ENCODE measurements around the gene YPEL4.
"Not testable (repeated sequence)": the region's sequence is repeated elsewhere in the genome, so short reads cannot be mapped to it uniquely, and the experiment has no call there.

YPEL4 gene

DNA sequence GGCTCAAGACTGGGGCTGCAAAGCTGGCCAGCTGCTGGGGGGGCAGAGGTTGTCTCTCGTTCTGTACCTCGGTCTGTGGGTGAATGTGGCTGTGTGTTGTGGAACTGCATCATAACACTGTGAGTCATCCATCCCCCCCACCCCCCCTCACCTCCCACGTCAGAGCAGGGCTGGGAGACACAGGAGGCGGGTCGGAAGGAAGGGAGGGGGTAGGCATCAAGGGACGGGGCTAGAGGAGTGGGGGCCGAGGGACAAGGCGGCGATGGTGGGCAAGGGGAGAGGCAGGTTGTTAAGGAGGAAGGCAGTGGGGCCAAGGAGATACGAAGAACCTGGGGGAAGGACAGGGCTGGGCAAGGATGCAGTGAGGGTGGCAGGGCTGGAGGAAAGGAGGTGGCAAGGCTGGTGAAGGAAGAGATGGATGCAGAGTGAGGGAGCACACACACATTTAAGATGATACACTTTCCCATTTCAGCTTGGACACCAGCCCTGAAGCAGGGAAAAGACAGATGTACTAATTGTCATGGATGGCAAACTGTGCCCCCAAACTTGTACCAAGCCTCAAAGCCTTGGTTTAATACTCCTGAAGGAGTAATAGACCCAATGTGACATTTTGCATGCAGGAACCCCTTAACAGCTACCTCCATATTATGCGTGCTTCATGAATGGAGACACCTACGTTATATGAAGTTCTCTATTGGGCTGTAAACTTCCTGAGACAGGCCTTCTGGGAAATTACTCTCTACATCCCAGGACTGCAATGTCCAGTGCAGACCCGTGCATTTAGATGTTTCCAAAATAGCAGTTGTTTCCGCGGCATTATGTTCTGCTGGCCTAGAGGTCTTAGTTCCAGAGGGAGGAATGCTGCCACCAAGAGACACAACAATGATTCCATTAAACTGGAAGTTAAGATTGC is at the start of gene YPEL4:
YPEL4 (minus strand) TSS at position 87 of the 913 bp plus-strand sequence. CDS start 2,805 bp downstream, outside the sequence.
- peak; percentile 88 for DNase-seq

GRCh38 chr11:57698843-57699365 is 49.2 kb upstream of the YPEL4 start:
- DNase-seq, result no peak

- not testable (repeated sequence) for DNase-seq
Measured at GRCh38 chr11:57690474-57690873, 40.8 kb upstream of the YPEL4 start.

DNA sequence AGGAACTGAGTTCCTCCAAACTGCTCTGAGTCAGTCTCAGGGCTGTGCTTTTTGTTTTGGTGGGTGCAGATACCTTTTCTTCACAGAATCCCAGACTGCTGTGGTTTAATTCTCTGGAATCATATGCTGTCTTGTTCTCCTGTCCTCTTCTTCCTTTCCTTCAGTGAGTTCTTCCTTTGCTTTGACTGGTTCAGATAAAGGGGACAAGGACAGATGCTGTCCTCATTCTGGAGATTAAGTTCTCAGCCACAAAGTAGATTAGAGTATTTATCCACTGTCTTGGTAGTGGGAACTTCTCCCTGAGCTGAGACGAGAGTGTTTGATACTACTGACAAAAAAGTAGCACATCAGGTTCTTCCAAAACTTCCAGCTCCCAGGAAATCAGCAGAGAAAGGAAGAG is 31.5 kb upstream of the YPEL4 start:
- DNase-seq, result no peak

- no peak for DNase-seq
Measured at GRCh38 chr11:57680552-57680874, 30.8 kb upstream of the YPEL4 start.

DNA sequence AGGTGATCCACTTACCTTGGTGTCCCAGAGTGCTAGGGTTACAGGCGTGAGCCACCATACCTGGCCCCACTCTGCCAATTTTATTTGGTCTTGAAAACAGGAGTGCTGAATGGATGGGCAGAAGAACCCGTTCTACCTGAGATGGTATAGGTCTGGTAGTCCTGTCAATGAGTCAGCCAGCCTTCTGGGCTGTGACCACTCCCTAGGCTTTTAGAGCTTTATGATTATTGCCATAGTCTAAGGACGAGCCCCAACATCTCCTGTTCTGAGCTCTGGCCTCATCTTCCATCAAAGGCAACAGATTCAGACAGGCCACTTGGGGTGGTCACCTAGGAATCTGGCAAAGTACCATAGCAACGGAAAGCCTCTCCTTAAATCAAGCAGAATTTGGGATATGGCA is 29.7 kb upstream of the YPEL4 start:
- no peak for DNase-seq

- no peak for DNase-seq
Measured at GRCh38 chr11:57675176-57675941, 25.6 kb upstream of the YPEL4 start.

- DNase-seq, result no peak
Measured at GRCh38 chr11:57674251-57674650, 24.5 kb upstream of the YPEL4 start.

- no peak for DNase-seq
Measured at GRCh38 chr11:57668434-57668782, 18.7 kb upstream of the YPEL4 start.

GRCh38 chr11:57667736-57668433 is 18.2 kb upstream of the YPEL4 start, which contains the start of gene ZDHHC5:
Gene ZDHHC5 (plus strand): TSS chr11:57668114. CDS start chr11:57673091, 4,977 bp downstream.
- DNase-seq, result peak; percentile 100

DNA sequence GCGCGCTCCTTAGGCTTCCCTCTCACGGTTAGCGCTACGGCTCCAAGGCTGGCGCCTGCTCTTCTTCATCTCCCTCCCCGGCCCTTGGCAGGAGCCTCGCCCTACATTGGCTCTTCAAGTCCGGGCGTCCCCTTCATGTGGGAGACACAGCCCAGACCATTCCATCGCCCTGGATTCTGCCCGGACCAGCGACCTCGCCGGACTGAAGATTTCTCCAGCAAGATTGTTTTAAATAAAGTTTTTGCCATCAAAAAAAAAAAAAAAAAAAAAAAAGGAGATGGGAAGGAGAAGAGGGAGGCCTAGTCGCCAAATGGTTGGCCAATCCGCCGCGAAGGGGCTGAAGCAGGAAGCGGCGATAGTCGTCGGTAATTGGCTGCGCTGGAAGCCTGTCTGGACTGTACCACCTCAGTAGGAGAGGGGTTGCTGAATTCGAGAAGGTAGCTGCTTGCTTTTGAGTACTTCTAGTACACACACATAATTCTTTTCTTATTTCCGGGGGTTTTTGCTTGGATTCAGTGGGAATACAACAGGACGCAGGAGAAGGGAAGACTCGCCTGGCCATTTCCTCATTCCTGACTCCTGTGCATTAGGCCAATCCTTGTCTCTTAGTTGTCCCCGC is 17.5 kb upstream of the YPEL4 start:
- DNase-seq, result peak; percentile 98

DNA sequence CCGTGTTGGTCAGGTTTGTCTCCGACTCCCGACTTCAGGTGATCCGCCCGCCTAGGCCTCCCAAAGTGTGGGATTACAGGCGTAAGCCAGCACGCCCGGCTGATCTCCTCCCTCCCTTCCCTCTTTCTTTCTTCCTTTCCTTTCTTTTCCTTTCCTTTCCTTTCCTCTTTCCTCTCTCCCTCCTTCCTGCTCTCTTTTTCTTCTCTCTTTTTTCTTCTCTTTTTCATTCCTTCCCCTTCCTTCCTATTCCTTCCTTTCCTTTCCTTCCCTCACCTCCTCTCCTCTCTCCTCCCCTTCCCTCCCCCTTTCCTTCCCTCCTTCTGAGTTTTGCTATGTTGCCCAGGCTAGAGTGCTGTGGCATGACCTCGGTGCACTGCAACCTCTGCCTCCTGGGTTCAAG is 14.3 kb upstream of the YPEL4 start:
- DNase-seq, result no peak

DNA sequence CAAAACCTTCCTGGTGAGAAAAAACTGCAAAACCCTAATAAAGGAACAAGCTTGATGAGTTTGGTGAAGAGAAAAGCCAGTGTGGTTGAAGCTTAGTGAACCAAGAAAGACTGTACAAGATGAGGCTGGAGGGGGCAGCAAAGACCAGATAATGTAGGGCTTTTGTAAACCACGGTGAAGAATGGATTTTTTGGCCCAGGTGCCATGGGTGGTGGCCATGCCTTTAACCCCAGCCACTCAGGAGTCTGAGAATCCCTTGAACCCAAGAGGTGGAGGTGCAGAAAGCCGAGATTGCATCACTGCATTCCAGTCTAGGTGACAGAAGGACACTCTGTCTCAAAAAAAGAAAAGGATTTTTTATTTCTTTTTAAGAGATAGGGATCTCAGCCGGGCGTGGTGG is 13.2 kb upstream of the YPEL4 start:
- DNase-seq, result no peak

DNA sequence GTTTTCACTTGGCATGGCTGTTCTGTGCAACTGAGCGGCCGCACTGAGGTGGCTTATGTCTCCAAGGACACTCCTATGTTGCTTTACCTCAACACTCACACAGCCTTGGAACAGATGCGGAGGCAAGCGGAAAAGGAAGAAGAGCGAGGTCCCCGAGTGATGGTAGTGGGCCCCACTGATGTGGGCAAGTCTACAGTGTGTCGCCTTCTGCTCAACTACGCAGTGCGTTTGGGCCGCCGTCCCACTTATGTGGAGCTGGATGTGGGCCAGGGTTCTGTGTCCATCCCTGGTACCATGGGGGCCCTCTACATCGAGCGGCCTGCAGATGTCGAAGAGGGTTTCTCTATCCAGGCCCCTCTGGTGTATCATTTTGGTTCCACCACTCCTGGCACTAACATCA is 10.0 kb upstream of the YPEL4 start:
- no peak for DNase-seq

GRCh38 chr11:57658023-57658361 is 8.3 kb upstream of the YPEL4 start:
- DNase-seq, result no peak

DNA sequence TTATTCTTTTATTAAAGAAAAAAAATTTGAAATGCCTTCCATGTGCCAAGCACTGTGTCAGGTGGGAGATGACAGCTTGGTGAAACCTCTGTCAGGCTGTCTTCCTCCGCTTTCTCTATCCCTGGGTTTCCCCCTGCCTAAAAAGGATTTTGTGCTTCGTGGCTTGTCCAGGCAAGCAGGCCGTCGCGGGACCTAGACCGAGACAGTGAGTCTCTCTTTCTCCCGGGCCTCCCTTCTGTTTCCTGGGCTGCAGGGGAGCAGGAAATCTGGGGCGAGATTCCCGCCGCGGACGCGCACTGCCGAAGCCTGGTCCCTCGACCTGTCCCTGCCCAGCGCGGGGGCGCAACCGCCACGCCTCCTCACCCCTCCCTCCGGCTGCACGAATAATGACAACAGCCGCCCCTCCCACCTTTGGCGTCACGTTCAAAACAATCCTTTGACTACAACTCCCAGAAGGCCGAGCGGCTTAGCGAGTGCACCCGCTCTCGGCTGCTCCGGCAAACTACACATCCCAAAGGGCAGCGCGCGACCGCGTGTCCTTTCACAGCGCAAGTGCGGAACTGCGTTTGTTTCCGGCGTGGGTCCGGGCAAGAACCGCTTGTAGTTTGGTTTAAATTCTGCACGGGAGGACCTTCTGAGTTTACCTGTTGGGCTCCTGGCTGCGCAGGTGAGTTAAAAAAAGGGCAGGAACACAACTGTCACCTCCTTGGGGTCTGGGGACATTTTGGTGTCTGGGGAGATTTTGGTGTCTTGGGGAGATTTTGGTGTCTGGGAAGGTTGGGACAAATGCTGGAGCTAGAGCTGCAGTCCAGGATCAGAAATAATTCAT is 7.7 kb upstream of the YPEL4 start, which contains the start of gene CLP1:
CLP1 (plus strand) TSS at position 569 of the 829 bp plus-strand sequence. CDS start 1,715 bp downstream, outside the sequence.
- DNase-seq, result peak; percentile 100

GRCh38 chr11:57656885-57657193 is 7.1 kb upstream of the YPEL4 start:
- no peak for DNase-seq

GRCh38 chr11:57653163-57653562 is 3.5 kb upstream of the YPEL4 start:
- DNase-seq, result no peak

- no peak for DNase-seq
Measured at GRCh38 chr11:57652662-57653061, 3.0 kb upstream of the YPEL4 start.

DNA sequence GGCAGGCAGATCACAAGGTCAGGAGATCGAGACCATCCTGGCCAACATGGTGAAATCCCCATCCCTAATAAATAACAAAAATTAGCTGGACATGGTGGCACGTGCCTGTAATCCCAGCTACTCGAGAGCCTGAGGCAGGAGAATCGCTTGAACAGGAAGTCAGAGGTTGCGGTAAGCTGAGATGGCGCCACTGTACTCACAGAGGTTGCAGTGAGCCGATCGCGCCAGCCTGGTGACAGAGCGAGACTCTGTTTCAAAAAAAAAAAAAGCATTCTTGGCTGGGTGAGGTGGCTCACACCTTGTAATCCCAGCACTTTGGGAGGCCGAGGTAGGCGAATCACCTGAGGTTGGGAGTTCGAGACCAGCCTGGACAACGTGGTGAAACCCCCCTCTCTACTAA is 2.5 kb upstream of the YPEL4 start:
- DNase-seq, result not testable (repeated sequence)

GRCh38 chr11:57651408-57651807 is 1.7 kb upstream of the YPEL4 start:
- DNase-seq, result no peak

- no peak for DNase-seq
Measured at GRCh38 chr11:57650739-57651090, 1.0 kb upstream of the YPEL4 start.
